Ascending aorta (tissue), 2 donors: Measurements from ENCODE around the gene HMGA1. TPM values are rescaled to one million over a fixed set of nuclear protein-coding genes. Genes with fewer than 3 reads are reported as not detected.

Experiments used
- DNase-seq, 2 donors: peaks; one replicate each; pipeline ENCODE4 v3.0.0-alpha.2; 2019; ENCODE audit warnings: low spot score in 2 of 2
- H3K27ac ChIP-seq, 2 donors: fragments of 200-600 bp; sonication (generic); one replicate each; pipeline ENCODE4 v1.5.1; 2016 to 2017; ENCODE audit warnings: mild to moderate bottlenecking in 1 of 2
- H3K27me3 ChIP-seq: fragments of 200-600 bp; sonication (generic); one replicate; pipeline ENCODE4 v1.5.1; 2017
- H3K36me3 ChIP-seq, 2 donors: fragments of 200-600 bp; sonication (generic); one replicate each; pipeline ENCODE4 v1.5.1; 2016
- H3K4me1 ChIP-seq, 2 donors: fragments of 200-600 bp; sonication (generic); one replicate each; pipeline ENCODE4 v1.5.1; 2016 to 2017; ENCODE audit warnings: mild to moderate bottlenecking in 1 of 2
- H3K4me3 ChIP-seq, 2 donors: fragments of 200-600 bp; sonication (generic); one replicate each; pipeline ENCODE4 v1.5.1; 2016 to 2017; ENCODE audit warnings: mild to moderate bottlenecking in 1 of 2
- H3K9me3 ChIP-seq, 2 donors: fragments of 200-600 bp; sonication (generic); one replicate each; pipeline ENCODE4 v1.5.1; 2016
- intact Hi-C: fragments of 100-400 bp; cut with DNase I; formaldehyde crosslinking; loops from one replicate; pipeline ENCODE4 v1.15.1; 2023
- total RNA-seq: library from RNA; depleted of rRNA; stranded (reverse); fragments of >200 nt; gene quantifications from one replicate; pipeline ENCODE4 v1.1.0, GENCODE V29; 2016
- TF ChIP-seq, protein P1 (sequence below), 3 experiments: fragments of 200-600 bp in 2 of 3; fragments of 450-650 bp in 1 of 3; sonication (generic) in 2 of 3; IDR thresholded peaks; one replicate each; pipeline ENCODE4 v1.5.1; 2016 to 2019; ENCODE audit warnings: antibody characterized with exemption in 3 of 3, mild to moderate bottlenecking in 1 of 3, moderate library complexity in 1 of 3

HMGA1 gene
- total RNA-seq, 1 donor from 2014 or later = 21.4 TPM

DNA sequence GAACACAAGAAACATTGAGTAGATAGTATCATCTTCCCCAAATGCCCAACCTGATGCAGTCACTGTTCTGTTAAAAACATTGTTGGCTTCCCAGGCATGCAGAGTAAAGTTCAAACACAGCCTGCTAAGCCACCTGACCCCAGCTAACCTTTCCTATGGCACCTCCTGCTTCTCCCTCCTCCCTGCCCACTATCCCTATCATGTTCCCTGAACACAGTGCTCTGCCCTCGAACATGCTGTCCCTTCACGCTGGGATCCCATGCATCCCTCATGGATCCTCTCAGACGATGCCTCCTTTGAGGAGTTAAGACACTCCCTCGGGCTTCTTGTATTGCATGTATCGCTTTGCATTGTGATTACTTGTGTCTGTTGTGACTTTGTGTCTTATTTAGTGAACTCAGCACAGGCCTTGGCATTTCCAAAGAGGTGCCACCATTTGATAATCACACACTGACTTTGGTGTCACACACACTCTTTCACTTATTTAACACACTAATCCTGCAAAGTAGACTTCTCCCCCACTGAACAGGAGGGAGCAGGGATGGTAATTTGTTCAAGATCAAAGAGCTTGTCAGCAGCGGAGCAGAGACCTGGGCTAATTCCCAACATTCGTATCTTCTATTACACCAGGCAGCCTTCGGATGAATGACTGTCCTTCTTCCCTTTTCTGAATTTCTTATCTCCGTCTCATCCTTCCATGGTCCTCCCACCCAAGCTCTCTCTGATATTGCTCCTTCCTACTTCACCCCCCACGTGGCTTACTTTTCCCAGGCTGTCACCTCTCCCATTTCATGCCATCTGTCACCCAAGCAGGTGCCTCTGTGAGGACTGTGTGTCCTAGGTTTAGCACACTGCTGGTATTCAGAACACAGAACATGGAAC lies 40.4 kb downstream of the HMGA1 start:
- peak in 1 of 2 donors; percentile 19 for DNase-seq
- Histone ChIP-seq H3K27me3 (no peaks in the 10 kb centered on the region), H3K4me3 (no peak overlapping the region), H3K4me1 (no peaks in the 10 kb centered on the region), H3K9me3 (no peaks in the 10 kb centered on the region), H3K27ac (no peak overlapping the region), H3K36me3 (peaks cover 0 to 4% of the 10 kb centered on the region in 2 donors)
- TF ChIP-seq, protein P1, sequence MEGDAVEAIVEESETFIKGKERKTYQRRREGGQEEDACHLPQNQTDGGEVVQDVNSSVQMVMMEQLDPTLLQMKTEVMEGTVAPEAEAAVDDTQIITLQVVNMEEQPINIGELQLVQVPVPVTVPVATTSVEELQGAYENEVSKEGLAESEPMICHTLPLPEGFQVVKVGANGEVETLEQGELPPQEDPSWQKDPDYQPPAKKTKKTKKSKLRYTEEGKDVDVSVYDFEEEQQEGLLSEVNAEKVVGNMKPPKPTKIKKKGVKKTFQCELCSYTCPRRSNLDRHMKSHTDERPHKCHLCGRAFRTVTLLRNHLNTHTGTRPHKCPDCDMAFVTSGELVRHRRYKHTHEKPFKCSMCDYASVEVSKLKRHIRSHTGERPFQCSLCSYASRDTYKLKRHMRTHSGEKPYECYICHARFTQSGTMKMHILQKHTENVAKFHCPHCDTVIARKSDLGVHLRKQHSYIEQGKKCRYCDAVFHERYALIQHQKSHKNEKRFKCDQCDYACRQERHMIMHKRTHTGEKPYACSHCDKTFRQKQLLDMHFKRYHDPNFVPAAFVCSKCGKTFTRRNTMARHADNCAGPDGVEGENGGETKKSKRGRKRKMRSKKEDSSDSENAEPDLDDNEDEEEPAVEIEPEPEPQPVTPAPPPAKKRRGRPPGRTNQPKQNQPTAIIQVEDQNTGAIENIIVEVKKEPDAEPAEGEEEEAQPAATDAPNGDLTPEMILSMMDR (IDR thresholded peaks at IDR 0.05) = no peak
- intact Hi-C loops = no loop called here

DNA sequence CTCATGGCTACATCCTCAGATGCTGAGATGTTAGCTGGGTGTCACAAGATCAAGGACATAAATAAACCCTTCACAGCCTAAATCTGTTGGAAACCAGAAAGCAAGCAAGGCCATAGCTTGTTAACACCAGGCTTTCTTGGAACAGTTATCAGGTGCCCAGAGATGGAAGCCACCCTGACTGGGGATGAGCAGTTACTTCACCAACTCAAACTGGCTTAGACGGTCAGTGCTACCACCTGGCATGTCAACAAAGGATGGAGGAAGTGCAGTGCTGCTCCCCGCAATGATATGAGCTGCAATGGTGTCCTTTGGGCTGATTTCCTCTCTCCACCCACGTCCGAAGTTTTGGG lies 41.1 kb downstream of the HMGA1 start:
- DNase-seq = no peak
- H3K4me1 ChIP-seq = no peaks in the 10 kb centered on the region
- intact Hi-C loops = no loop called here
- H3K4me3 ChIP-seq = no peak overlapping the region
- TF ChIP-seq, protein P1 (IDR thresholded peaks at IDR 0.05) = no peak
- H3K27ac ChIP-seq = no peak overlapping the region
- H3K9me3 ChIP-seq = no peaks in the 10 kb centered on the region
- H3K36me3 ChIP-seq = peaks cover 0 to 4% of the 10 kb centered on the region in 2 donors
- no peaks in the 10 kb centered on the region for H3K27me3 ChIP-seq

DNA sequence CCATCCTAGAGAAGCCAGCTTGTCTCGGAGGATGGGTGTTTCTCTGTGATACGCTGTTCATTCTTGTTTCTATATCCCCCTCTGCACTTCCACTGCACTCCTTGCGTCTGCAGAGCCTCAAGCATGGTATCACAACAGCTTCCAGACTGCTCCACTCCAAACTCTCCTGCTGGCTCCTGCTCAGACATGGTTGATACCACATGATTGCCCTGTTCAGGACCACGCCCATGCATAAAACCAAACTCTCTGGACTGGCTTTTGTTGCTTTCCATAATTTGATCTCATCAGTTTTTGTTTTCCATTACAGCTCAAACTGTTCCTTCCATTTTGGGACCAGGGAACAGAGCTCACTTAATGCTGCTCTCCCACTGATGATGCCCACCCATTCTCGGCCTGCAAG lies 42.2 kb downstream of the HMGA1 start:
- Histone ChIP-seq H3K27me3 (no peaks in the 10 kb centered on the region), H3K4me3 (no peak overlapping the region), H3K27ac (no peak overlapping the region), H3K4me1 (no peaks in the 10 kb centered on the region), H3K36me3 (peaks cover 0 to 7% of the 10 kb centered on the region in 2 donors), H3K9me3 (no peaks in the 10 kb centered on the region)
- intact Hi-C loops = no loop called here
- TF ChIP-seq, protein P1 (IDR thresholded peaks at IDR 0.05) = no peak
- peak in 1 of 2 donors; percentile 39 for DNase-seq

DNA sequence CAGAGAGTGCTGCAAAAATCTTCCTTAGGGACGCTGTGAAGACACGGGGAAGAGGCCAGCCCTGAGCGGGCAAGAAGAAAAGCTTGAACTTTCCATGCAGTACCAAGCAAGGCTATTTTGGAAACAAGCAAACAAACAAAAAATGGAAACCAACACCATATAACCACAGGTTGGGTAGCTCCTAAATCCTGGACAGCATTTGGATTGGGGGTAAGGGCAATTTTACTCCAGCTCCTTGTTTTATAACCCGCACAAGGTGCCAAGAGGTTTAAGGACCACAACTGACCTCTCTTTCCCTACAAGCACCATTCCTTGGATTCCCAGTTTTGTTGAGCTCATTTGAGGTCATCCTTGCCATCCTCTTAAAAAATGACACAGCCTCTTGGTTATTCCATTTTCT lies 43.5 kb downstream of the HMGA1 start:
- intact Hi-C loops = no loop called here
- H3K27ac ChIP-seq = no peak overlapping the region
- H3K9me3 ChIP-seq = no peaks in the 10 kb centered on the region
- TF ChIP-seq, protein P1 (IDR thresholded peaks at IDR 0.05) = no peak
- no peak overlapping the region for H3K4me3 ChIP-seq
- no peak for DNase-seq
- H3K36me3 ChIP-seq = peaks cover 0 to 10% of the 10 kb centered on the region in 2 donors
- H3K27me3 ChIP-seq = no peaks in the 10 kb centered on the region
- H3K4me1 ChIP-seq = no peaks in the 10 kb centered on the region

DNA sequence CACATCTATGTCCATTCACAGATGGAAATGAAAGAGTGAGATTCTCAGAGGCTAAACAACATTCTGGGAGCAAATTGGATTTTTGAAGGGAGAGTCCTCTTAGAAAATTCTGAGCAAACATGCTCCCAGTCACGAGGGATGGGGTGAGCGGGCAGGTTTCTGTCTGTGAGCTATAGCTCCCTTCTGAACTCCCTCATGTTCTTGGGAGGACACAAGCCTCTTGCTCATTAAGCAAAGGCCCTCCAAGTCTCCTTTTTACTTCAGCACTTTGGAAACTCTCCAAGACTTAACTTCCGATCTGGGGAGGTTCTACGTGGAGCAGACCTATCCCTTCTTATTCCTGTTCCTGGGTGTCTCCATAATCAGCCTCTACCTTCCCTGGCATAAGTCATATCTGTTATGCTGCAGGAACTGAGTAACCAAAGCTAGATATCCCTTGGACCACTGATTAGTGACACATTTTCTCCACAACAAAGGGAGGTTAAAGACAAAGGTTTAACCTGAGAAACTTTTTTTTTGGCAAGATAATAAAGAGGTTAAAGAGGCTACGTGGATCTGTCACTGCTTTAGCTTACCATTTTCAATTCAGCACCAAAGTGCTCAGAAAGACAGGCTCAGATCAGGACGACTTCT lies 45.1 kb downstream of the HMGA1 start:
- H3K4me3 ChIP-seq = no peak overlapping the region
- no peaks in the 10 kb centered on the region for H3K9me3 ChIP-seq
- peaks cover 0 to 10% of the 10 kb centered on the region in 2 donors for H3K36me3 ChIP-seq
- no peaks in the 10 kb centered on the region for H3K4me1 ChIP-seq
- intact Hi-C loops = no loop called here
- H3K27ac ChIP-seq = no peak overlapping the region
- no peak for DNase-seq
- TF ChIP-seq, protein P1 (IDR thresholded peaks at IDR 0.05) = no peak
- H3K27me3 ChIP-seq = no peaks in the 10 kb centered on the region
